H9 (cell line): Measurements from ENCODE around the gene EID1. TPM values are rescaled to one million over a fixed set of nuclear protein-coding genes. Genes with fewer than 3 reads are reported as not detected.

Experiments used
- DNase-seq: peaks from one replicate; pipeline ENCODE4 v3.0.0-alpha.2; 2017
- H2AFZ ChIP-seq: one replicate; pipeline ENCODE4 v1.6.1; 2013; ENCODE audit warnings: mild to moderate bottlenecking, low read length, control low read depth, moderate library complexity
- H2AK5ac ChIP-seq: 2 replicates; pipeline ENCODE4 v1.6.1; 2013; ENCODE audit warnings: low read length, control low read depth, mixed read lengths; ENCODE audit not compliant: insufficient read length
- H2BK120ac ChIP-seq: one replicate; pipeline ENCODE4 v1.6.1; 2013; ENCODE audit warnings: low read depth, mild to moderate bottlenecking, low read length, control low read depth, inconsistent platforms; ENCODE audit not compliant: poor library complexity, severe bottlenecking
- H2BK12ac ChIP-seq: 2 replicates; pipeline ENCODE4 v1.6.1; 2013; ENCODE audit warnings: low read length, control low read depth, mixed read lengths, low read depth; ENCODE audit not compliant: insufficient read length
- H2BK15ac ChIP-seq: 2 replicates; pipeline ENCODE4 v1.6.1; 2013; ENCODE audit warnings: low read depth, low read length, control low read depth
- H2BK20ac ChIP-seq: one replicate; pipeline ENCODE4 v1.6.1; 2013; ENCODE audit warnings: low read depth, mild to moderate bottlenecking, low read length, control low read depth, inconsistent platforms; ENCODE audit not compliant: poor library complexity, severe bottlenecking
- H2BK5ac ChIP-seq: 2 replicates; pipeline ENCODE4 v1.6.1; 2013; ENCODE audit warnings: low read length, control low read depth, mixed read lengths; ENCODE audit not compliant: insufficient read length
- H3K14ac ChIP-seq: 2 replicates; pipeline ENCODE4 v1.6.1; 2013; ENCODE audit warnings: low read length, control low read depth; ENCODE audit not compliant: insufficient read depth
- H3K18ac ChIP-seq: 2 replicates; pipeline ENCODE4 v1.6.1; 2013; ENCODE audit warnings: low read depth, mild to moderate bottlenecking, mixed read lengths, low read length, control low read depth; ENCODE audit not compliant: insufficient read length
- H3K23ac ChIP-seq: 2 replicates; pipeline ENCODE4 v1.6.1; 2013; ENCODE audit warnings: low read length, control low read depth, mixed read lengths, low read depth; ENCODE audit not compliant: insufficient read length
- H3K23me2 ChIP-seq: 2 replicates; pipeline ENCODE4 v1.6.1; 2013; ENCODE audit warnings: low read depth, mild to moderate bottlenecking, mixed read lengths, low read length, control low read depth; ENCODE audit not compliant: insufficient read length, poor library complexity, severe bottlenecking
- H3K27ac ChIP-seq: 2 replicates; pipeline ENCODE4 v1.5.1; 2013; ENCODE audit warnings: low read length, control low read depth, mixed read lengths, low read depth; ENCODE audit not compliant: insufficient read length
- H3K27me3 ChIP-seq: 2 replicates; pipeline ENCODE4 v1.6.1; 2013; ENCODE audit warnings: low read length, control low read depth, inconsistent platforms; ENCODE audit not compliant: insufficient read depth
- H3K4ac ChIP-seq: 2 replicates; pipeline ENCODE4 v1.6.1; 2013; ENCODE audit warnings: low read depth, mild to moderate bottlenecking, control low read depth, inconsistent platforms, low read length, moderate library complexity
- H3K4me1 ChIP-seq: 2 replicates; pipeline ENCODE4 v1.6.1; 2013; ENCODE audit warnings: low read length, control low read depth, inconsistent platforms; ENCODE audit not compliant: insufficient read depth
- H3K4me2 ChIP-seq: 2 replicates; pipeline ENCODE4 v1.6.1; 2013; ENCODE audit warnings: low read length, control low read depth, mixed read lengths; ENCODE audit not compliant: insufficient read length, insufficient read depth
- H3K56ac ChIP-seq: 2 replicates; pipeline ENCODE4 v1.6.1; 2013; ENCODE audit warnings: low read depth, mild to moderate bottlenecking, mixed read lengths, low read length, control low read depth; ENCODE audit not compliant: insufficient read length
- H3K79me1 ChIP-seq: 2 replicates; pipeline ENCODE4 v1.6.1; 2013; ENCODE audit warnings: low read depth, mild to moderate bottlenecking, moderate library complexity, low read length, control low read depth, inconsistent platforms; ENCODE audit not compliant: insufficient read depth, poor library complexity, severe bottlenecking
- H3K79me2 ChIP-seq: 2 replicates; pipeline ENCODE4 v1.6.1; 2013; ENCODE audit warnings: low read length, control low read depth, inconsistent platforms; ENCODE audit not compliant: insufficient read depth
- H3K9ac ChIP-seq: 2 replicates; pipeline ENCODE4 v1.6.1; 2013; ENCODE audit warnings: low read length, control low read depth, mixed read lengths; ENCODE audit not compliant: insufficient read length; ENCODE audit errors: extremely low read depth
- H3K9me3 ChIP-seq: one replicate; pipeline ENCODE4 v1.6.1; 2013; ENCODE audit warnings: low read depth, low read length, inconsistent platforms; ENCODE audit not compliant: control insufficient read depth
- H3T11ph ChIP-seq: one replicate; pipeline ENCODE4 v1.6.1; 2013; ENCODE audit warnings: mild to moderate bottlenecking, low read length, control low read depth, inconsistent platforms
- H4K20me1 ChIP-seq: one replicate; pipeline ENCODE4 v1.6.1; 2013; ENCODE audit not compliant: control insufficient read depth, insufficient read length, insufficient read depth
- H4K5ac ChIP-seq: 2 replicates; pipeline ENCODE4 v1.6.1; 2013; ENCODE audit warnings: low read depth, mild to moderate bottlenecking, mixed read lengths, low read length, control low read depth; ENCODE audit not compliant: insufficient read length
- H4K8ac ChIP-seq: replicated peaks from 2 replicates; pipeline ENCODE4 v1.6.1; 2013; ENCODE audit warnings: low read length, control low read depth, mixed read lengths, low read depth; ENCODE audit not compliant: insufficient read length
- H4K91ac ChIP-seq: 2 replicates; pipeline ENCODE4 v1.6.1; 2013; ENCODE audit warnings: low read depth, mild to moderate bottlenecking, moderate library complexity, mixed read lengths, low read length, control low read depth; ENCODE audit not compliant: insufficient read length
- H3K27ac Mint-ChIP-seq, 3 experiments: 2 replicates in 2 of 3; 3 replicates in 1 of 3; pipeline ENCODE4 v1.8.0; 2020 to 2021; ENCODE audit warnings: mixed read lengths in 3 of 3, mild to moderate bottlenecking in 1 of 3, moderate library complexity in 1 of 3
- H3K27me3 Mint-ChIP-seq: 2 replicates; pipeline ENCODE4 v1.8.0; 2021; ENCODE audit warnings: low read depth, mild to moderate bottlenecking, moderate library complexity, mixed read lengths
- H3K36me3 Mint-ChIP-seq, 3 experiments: 2 replicates in 2 of 3; 3 replicates in 1 of 3; pipeline ENCODE4 v1.8.0; 2020 to 2021; ENCODE audit warnings: low read depth in 3 of 3, mixed read lengths in 3 of 3; ENCODE audit not compliant: insufficient read depth in 1 of 3
- H3K4me1 Mint-ChIP-seq, 2 experiments: 2 replicates each; pipeline ENCODE4 v1.8.0; 2020; ENCODE audit warnings: mixed read lengths in 2 of 2
- H3K4me3 Mint-ChIP-seq, 2 experiments: 2 replicates in 1 of 2; 3 replicates in 1 of 2; pipeline ENCODE4 v1.8.0; 2020 to 2021; ENCODE audit warnings: mild to moderate bottlenecking in 2 of 2, mixed read lengths in 2 of 2, moderate library complexity in 1 of 2
- H3K9me3 Mint-ChIP-seq, 2 experiments: 2 replicates in 1 of 2; 3 replicates in 1 of 2; pipeline ENCODE4 v1.8.0; 2020; ENCODE audit warnings: mild to moderate bottlenecking in 2 of 2, mixed read lengths in 2 of 2, moderate library complexity in 1 of 2
- WGBS: extraction: QIAGEN DNeasy Blood & Tissue Kit; methylation state at CpG from one replicate; pipeline ENCODE4 v1.1.7; 2013; ENCODE audit warnings: missing lambda C conversion rate, low lambda C conversion rate, mixed read lengths; ENCODE audit not compliant: insufficient read length; ENCODE audit errors: extremely low coverage; 5-methylcytosine and 5-hydroxymethylcytosine counted together
- total RNA-seq: library from RNA; stranded (reverse); gene quantifications from 2 replicates; pipeline ENCODE4 v1.2.1, GENCODE V29; 2021
- TF ChIP-seq, protein P1 (sequence below): fragments of 200-600 bp; sonication (generic); conservative IDR thresholded peaks from 3 replicates; pipeline ENCODE4 v1.8.0; 2021; ENCODE audit warnings: antibody characterized with exemption, mild to moderate bottlenecking

Gene EID1
- total RNA-seq, 1 experiment from 2014 or later = 113 TPM

DNA sequence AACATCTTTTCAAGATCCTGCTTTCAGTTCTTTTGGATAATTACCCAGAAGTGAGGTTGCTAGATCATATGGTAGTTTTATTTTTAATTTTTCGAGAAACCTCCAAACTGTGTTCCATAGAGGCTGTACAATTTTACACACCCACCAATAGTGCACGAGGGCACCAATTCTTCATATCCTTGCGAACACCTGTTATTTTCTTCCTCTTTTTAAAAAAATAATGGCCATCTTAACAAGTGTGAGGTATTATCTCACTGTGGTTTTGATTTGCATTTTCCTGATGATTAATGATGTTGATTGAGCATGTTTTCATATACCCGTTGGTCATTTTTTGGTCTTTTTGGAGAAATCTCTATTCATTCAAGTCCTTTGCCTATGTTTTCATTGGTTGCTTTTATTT, 49.5 kb upstream of the EID1 start:
- no peaks in the 10 kb centered on the region; the same call in 1 of the 2 replicates for H3K27me3 Mint-ChIP-seq
- Histone ChIP-seq H3K79me2 (no peaks in the 10 kb centered on the region), H2AK5ac (no peak overlapping the region), H3K27me3 (no peaks in the 10 kb centered on the region), H3K4ac (no peak overlapping the region), H3K4me2 (no peak overlapping the region), H3T11ph (no peak overlapping the region), H3K9ac (no peak overlapping the region), H3K27ac (no peak overlapping the region), H3K18ac (no peak overlapping the region), H2BK12ac (no peak overlapping the region), H4K5ac (no peak overlapping the region), H3K56ac (no peak overlapping the region), H3K23me2 (no peaks in the 10 kb centered on the region), H2BK120ac (no peak overlapping the region), H4K8ac (no peak overlapping the region), H2BK5ac (no peak overlapping the region), H3K79me1 (no peaks in the 10 kb centered on the region), H3K4me1 (no peaks in the 10 kb centered on the region), H4K20me1 (no peaks in the 10 kb centered on the region), H2AFZ (no peak overlapping the region), H2BK15ac (no peak overlapping the region), H4K91ac (no peak overlapping the region), H3K14ac (no peak overlapping the region), H3K9me3 (no peaks in the 10 kb centered on the region), H2BK20ac (no peak overlapping the region), H3K23ac (no peak overlapping the region)
- no CpG with 5 or more reads among the region's 4 CpGs for whole genome bisulfite sequencing
- no peak overlapping the region for H3K4me3 Mint-ChIP-seq
- no peaks in the 10 kb centered on the region for H3K9me3 Mint-ChIP-seq
- no peak for DNase-seq
- no peak overlapping the region for H3K27ac Mint-ChIP-seq
- peaks cover 4 to 6% of the 10 kb centered on the region in 2 experiments for H3K4me1 Mint-ChIP-seq
- TF ChIP-seq, protein P1, sequence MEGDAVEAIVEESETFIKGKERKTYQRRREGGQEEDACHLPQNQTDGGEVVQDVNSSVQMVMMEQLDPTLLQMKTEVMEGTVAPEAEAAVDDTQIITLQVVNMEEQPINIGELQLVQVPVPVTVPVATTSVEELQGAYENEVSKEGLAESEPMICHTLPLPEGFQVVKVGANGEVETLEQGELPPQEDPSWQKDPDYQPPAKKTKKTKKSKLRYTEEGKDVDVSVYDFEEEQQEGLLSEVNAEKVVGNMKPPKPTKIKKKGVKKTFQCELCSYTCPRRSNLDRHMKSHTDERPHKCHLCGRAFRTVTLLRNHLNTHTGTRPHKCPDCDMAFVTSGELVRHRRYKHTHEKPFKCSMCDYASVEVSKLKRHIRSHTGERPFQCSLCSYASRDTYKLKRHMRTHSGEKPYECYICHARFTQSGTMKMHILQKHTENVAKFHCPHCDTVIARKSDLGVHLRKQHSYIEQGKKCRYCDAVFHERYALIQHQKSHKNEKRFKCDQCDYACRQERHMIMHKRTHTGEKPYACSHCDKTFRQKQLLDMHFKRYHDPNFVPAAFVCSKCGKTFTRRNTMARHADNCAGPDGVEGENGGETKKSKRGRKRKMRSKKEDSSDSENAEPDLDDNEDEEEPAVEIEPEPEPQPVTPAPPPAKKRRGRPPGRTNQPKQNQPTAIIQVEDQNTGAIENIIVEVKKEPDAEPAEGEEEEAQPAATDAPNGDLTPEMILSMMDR = no peak
- H3K36me3 Mint-ChIP-seq = no peaks in the 10 kb centered on the region
